SK-N-SH (cell line): ENCODE data around the gene TANC1. TPM values are rescaled to one million over a fixed set of nuclear protein-coding genes. Genes with fewer than 3 reads are reported as not detected.

Experiments used
- CTCF ChIA-PET: fragments of 300-600, 350-600 bp; formaldehyde crosslinking; extraction: SDS; loops from one replicate; lab custom pipeline; 2021; lab: Yijun Ruan, JAX
- POLR2A ChIA-PET: fragments of 350-600 bp; sonication (Branson Sonifier 250); formaldehyde crosslinking; extraction: SDS; loops from one replicate; lab custom pipeline; 2020; ENCODE audit warnings: antibody characterized with exemption, inconsistent platforms; lab: Yijun Ruan, JAX
- DNase-seq: peaks from one replicate; pipeline ENCODE4 v3.0.0; 2012
- H2AFZ ChIP-seq: fragments of 200-600 bp; sonication (generic); 2 replicates; pipeline ENCODE4 v1.8.1; 2016; ENCODE audit warnings: antibody characterized with exemption, mild to moderate bottlenecking, low read depth
- H3F3A ChIP-seq: fragments of 200-600 bp; sonication (generic); replicated peaks from 2 replicates; pipeline ENCODE3; 2016; ENCODE audit warnings: antibody characterized with exemption, mild to moderate bottlenecking; ENCODE audit not compliant: insufficient read depth
- H3K27ac ChIP-seq, 2 experiments: fragments of 200-500 bp in 1 of 2; fragments of 200-600 bp in 1 of 2; sonication (Bioruptor generic) in 1 of 2; sonication (generic), shearing (Covaris generic) in 1 of 2; 2 replicates each; pipeline versions ENCODE4 v1.5.1 to v1.6.1; 2014 to 2016; ENCODE audit warnings: low read depth in 2 of 2, inconsistent platforms in 1 of 2, low read length in 1 of 2, mild to moderate bottlenecking in 1 of 2, mixed read lengths in 1 of 2
- H3K27me3 ChIP-seq: fragments of 200-600 bp; sonication (generic), shearing (Covaris generic); 2 replicates; pipeline ENCODE4 v1.6.1; 2016; ENCODE audit warnings: mixed run types; ENCODE audit not compliant: insufficient read depth
- H3K36me3 ChIP-seq, 2 experiments: fragments of 200-500 bp in 1 of 2; fragments of 200-600 bp in 1 of 2; sonication (Bioruptor generic) in 1 of 2; sonication (generic) in 1 of 2; replicated peaks in 1 of 2; 2 replicates each; pipeline versions ENCODE3 to v1.5.1; 2014 to 2016; ENCODE audit warnings: low read length in 1 of 2, mild to moderate bottlenecking in 1 of 2; ENCODE audit not compliant: insufficient read depth in 2 of 2, control insufficient read depth in 1 of 2
- H3K4me1 ChIP-seq, 2 experiments: fragments of 200-500 bp in 1 of 2; fragments of 200-600 bp in 1 of 2; sonication (Bioruptor generic) in 1 of 2; sonication (generic), shearing (Covaris generic) in 1 of 2; 2 replicates each; pipeline versions ENCODE4 v1.5.1 to v1.6.1; 2014 to 2016; ENCODE audit warnings: low read depth in 1 of 2, low read length in 1 of 2, mixed run types in 1 of 2; ENCODE audit not compliant: insufficient read depth in 2 of 2, control insufficient read depth in 1 of 2
- H3K4me2 ChIP-seq: fragments of 200-600 bp; sonication (generic), shearing (Covaris generic); 2 replicates; pipeline ENCODE4 v1.6.1; 2017; ENCODE audit warnings: mixed run types
- H3K4me3 ChIP-seq, 2 experiments: fragments of 200-500 bp in 1 of 2; fragments of 200-600 bp in 1 of 2; sonication (Bioruptor generic) in 1 of 2; sonication (generic), shearing (Covaris generic) in 1 of 2; 2 replicates each; pipeline versions ENCODE4 v1.5.1 to v1.8.1; 2014 to 2016; ENCODE audit warnings: low read depth in 2 of 2, inconsistent platforms in 1 of 2, low read length in 1 of 2, mild to moderate bottlenecking in 1 of 2, mixed read lengths in 1 of 2, moderate library complexity in 1 of 2
- H3K79me2 ChIP-seq: fragments of 200-600 bp; sonication (generic); 2 replicates; pipeline ENCODE4 v1.8.1; 2017; ENCODE audit warnings: mild to moderate bottlenecking; ENCODE audit not compliant: insufficient read depth
- H3K9ac ChIP-seq: fragments of 200-600 bp; sonication (generic); 2 replicates; pipeline ENCODE4 v1.6.1; 2017; ENCODE audit warnings: mixed run types
- H3K9me2 ChIP-seq: fragments of 200-600 bp; sonication (generic); 2 replicates; pipeline ENCODE4 v1.6.1; 2017; ENCODE audit warnings: mixed run types
- H3K9me3 ChIP-seq: fragments of 200-600 bp; sonication (generic); 2 replicates; pipeline ENCODE4 v1.6.1; 2017; ENCODE audit warnings: mixed run types, mild to moderate bottlenecking, moderate library complexity
- H4K20me1 ChIP-seq: fragments of 200-600 bp; sonication (generic); 2 replicates; pipeline ENCODE4 v1.6.1; 2017; ENCODE audit warnings: mild to moderate bottlenecking, mixed run types; ENCODE audit not compliant: insufficient read depth
- CTCF ChIP-seq: fragments of 200-600 bp; sonication (generic); IDR thresholded peaks from 2 replicates; pipeline ENCODE4 v1.6.1; 2017; ENCODE audit warnings: antibody characterized with exemption, mild to moderate bottlenecking, moderate library complexity
- FOSL2 ChIP-seq: IDR thresholded peaks from 2 replicates; pipeline ENCODE4 v1.4.0; 2012; ENCODE audit warnings: low read depth, mild to moderate bottlenecking, moderate library complexity, borderline replicate concordance
- FOXJ3 ChIP-seq: sonication (generic); formaldehyde crosslinking; IDR thresholded peaks from 2 replicates; pipeline ENCODE4 v1.5.1; 2020; ENCODE audit warnings: mild to moderate bottlenecking, missing genetic modification reagents
- GABPA ChIP-seq: IDR thresholded peaks from 2 replicates; pipeline ENCODE4 v1.4.0; 2012; ENCODE audit warnings: low read depth, mild to moderate bottlenecking
- GATA2 ChIP-seq: sonication (generic); formaldehyde crosslinking; IDR thresholded peaks from 2 replicates; pipeline ENCODE4 v1.5.0; 2020; ENCODE audit warnings: mild to moderate bottlenecking, missing genetic modification reagents
- IRF3 ChIP-seq: fragments of 150-350 bp; IDR thresholded peaks from 2 replicates; pipeline ENCODE4 v1.6.1; 2016; ENCODE audit warnings: mild to moderate bottlenecking, low read depth, low read length
- JUND ChIP-seq: IDR thresholded peaks from 2 replicates; pipeline ENCODE4 v1.4.0; 2012
- MAX ChIP-seq: IDR thresholded peaks from 2 replicates; pipeline ENCODE4 v1.4.0; 2012; ENCODE audit warnings: low read depth
- NFIC ChIP-seq: IDR thresholded peaks from 2 replicates; pipeline ENCODE4 v1.4.0; 2012; ENCODE audit warnings: borderline replicate concordance
- NRF1 ChIP-seq: IDR thresholded peaks from 2 replicates; pipeline ENCODE4 v1.6.1; 2012; ENCODE audit warnings: low read depth, mild to moderate bottlenecking, low read length
- PBX3 ChIP-seq: IDR thresholded peaks from 2 replicates; pipeline ENCODE4; 2012
- RXRA ChIP-seq: IDR thresholded peaks from 2 replicates; pipeline ENCODE4 v1.4.0; 2012; ENCODE audit warnings: low read depth, mild to moderate bottlenecking, borderline replicate concordance
- SMC3 ChIP-seq: IDR thresholded peaks from 2 replicates; pipeline ENCODE4 v1.6.1; 2012; ENCODE audit warnings: low read depth, low read length, improper control_type of control experiment
- TAF1 ChIP-seq: IDR thresholded peaks from 2 replicates; pipeline ENCODE4 v1.6.1; 2012; ENCODE audit warnings: low read depth, mild to moderate bottlenecking, low read length, moderate library complexity, borderline replicate concordance
- TCF12 ChIP-seq: IDR thresholded peaks from 2 replicates; pipeline ENCODE4 v1.4.0; 2012
- TEAD4 ChIP-seq: IDR thresholded peaks from 2 replicates; pipeline ENCODE4 v1.4.0; 2012; ENCODE audit warnings: mild to moderate bottlenecking, borderline replicate concordance; ENCODE audit not compliant: insufficient read depth
- USF1 ChIP-seq: IDR thresholded peaks from 2 replicates; pipeline ENCODE4 v1.4.0; 2012; ENCODE audit warnings: low read depth, borderline replicate concordance
- YY1 ChIP-seq: IDR thresholded peaks from 2 replicates; pipeline ENCODE4 v1.4.0; 2012; ENCODE audit warnings: low read depth, mild to moderate bottlenecking
- WGBS: methylation state at CpG from one replicate; pipeline ENCODE4 v1.1.6; 2017; ENCODE audit warnings: low lambda C conversion rate; 5-methylcytosine and 5-hydroxymethylcytosine counted together
- polyA plus RNA-seq, 3 experiments: library from polyadenylated mRNA; depleted of rRNA; stranded (reverse); fragments of >200 nt; gene quantifications; 2 replicates each; pipeline ENCODE4 v1.2.3, GENCODE V29; 2012
- TF ChIP-seq, protein P1 (sequence below): fragments of 150-350 bp; IDR thresholded peaks from 2 replicates; pipeline ENCODE4 v1.6.1; 2017; ENCODE audit warnings: antibody characterized with exemption, low read length, low read depth, borderline replicate concordance
- TF ChIP-seq, protein P2 (sequence below): IDR thresholded peaks from 2 replicates; pipeline ENCODE4 v1.6.1; 2012; ENCODE audit warnings: mild to moderate bottlenecking, low read depth, low read length, moderate library complexity

TANC1 gene
- polyA plus RNA-seq, 1 of the 3 experiments (the other 2 are of a cell fraction), result 19.2 TPM

GRCh38 chr2:159028776-159029175, 60.3 kb downstream of the TANC1 start:
- H3K9ac ChIP-seq, result no peak overlapping the region
- H3K27me3 ChIP-seq, result no peaks in the 10 kb centered on the region
- CTCF ChIA-PET, result no interaction called here
- peaks cover 14% of the 10 kb centered on the region; the same call in 1 of the 2 replicates for H4K20me1 ChIP-seq
- POLR2A ChIA-PET, result no interaction called here
- 100% methylated on average over 1 of the region's 1 CpG for WGBS
- peaks cover 74% of the 10 kb centered on the region for H3K79me2 ChIP-seq
- H3K9me2 ChIP-seq, result no peaks in the 10 kb centered on the region
- no peak overlapping the region for H3K4me2 ChIP-seq
- peaks cover 12 to 27% of the 10 kb centered on the region in 2 experiments; a peak in 3 of 4 replicates for H3K4me1 ChIP-seq
- H3F3A ChIP-seq, result peaks cover 21% of the 10 kb centered on the region
- H3K27ac ChIP-seq, result no peak overlapping the region
- no peak overlapping the region for H3K4me3 ChIP-seq
- H3K36me3 ChIP-seq, result no peaks in the 10 kb centered on the region
- H3K9me3 ChIP-seq, result no peaks in the 10 kb centered on the region
- DNase-seq, result no peak
- no peak overlapping the region for H2AFZ ChIP-seq
- TF ChIP-seq YY1 (no peak), NFIC (no peak), TCF12 (no peak), SMC3 (no peak), GATA2 (no peak), USF1 (no peak), NRF1 (no peak), IRF3 (no peak), TEAD4 (no peak), RXRA (no peak), MAX (no peak), PBX3 (no peak), TAF1 (no peak), CTCF (no peak), FOXJ3 (CRISPR knock-in tag) (no peak), GABPA (no peak), FOSL2 (no peak), JUND (no peak)
- TF ChIP-seq, protein P1, sequence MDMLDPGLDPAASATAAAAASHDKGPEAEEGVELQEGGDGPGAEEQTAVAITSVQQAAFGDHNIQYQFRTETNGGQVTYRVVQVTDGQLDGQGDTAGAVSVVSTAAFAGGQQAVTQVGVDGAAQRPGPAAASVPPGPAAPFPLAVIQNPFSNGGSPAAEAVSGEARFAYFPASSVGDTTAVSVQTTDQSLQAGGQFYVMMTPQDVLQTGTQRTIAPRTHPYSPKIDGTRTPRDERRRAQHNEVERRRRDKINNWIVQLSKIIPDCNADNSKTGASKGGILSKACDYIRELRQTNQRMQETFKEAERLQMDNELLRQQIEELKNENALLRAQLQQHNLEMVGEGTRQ, result no peak
- TF ChIP-seq, protein P2, sequence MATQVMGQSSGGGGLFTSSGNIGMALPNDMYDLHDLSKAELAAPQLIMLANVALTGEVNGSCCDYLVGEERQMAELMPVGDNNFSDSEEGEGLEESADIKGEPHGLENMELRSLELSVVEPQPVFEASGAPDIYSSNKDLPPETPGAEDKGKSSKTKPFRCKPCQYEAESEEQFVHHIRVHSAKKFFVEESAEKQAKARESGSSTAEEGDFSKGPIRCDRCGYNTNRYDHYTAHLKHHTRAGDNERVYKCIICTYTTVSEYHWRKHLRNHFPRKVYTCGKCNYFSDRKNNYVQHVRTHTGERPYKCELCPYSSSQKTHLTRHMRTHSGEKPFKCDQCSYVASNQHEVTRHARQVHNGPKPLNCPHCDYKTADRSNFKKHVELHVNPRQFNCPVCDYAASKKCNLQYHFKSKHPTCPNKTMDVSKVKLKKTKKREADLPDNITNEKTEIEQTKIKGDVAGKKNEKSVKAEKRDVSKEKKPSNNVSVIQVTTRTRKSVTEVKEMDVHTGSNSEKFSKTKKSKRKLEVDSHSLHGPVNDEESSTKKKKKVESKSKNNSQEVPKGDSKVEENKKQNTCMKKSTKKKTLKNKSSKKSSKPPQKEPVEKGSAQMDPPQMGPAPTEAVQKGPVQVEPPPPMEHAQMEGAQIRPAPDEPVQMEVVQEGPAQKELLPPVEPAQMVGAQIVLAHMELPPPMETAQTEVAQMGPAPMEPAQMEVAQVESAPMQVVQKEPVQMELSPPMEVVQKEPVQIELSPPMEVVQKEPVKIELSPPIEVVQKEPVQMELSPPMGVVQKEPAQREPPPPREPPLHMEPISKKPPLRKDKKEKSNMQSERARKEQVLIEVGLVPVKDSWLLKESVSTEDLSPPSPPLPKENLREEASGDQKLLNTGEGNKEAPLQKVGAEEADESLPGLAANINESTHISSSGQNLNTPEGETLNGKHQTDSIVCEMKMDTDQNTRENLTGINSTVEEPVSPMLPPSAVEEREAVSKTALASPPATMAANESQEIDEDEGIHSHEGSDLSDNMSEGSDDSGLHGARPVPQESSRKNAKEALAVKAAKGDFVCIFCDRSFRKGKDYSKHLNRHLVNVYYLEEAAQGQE, result no peak
